ENCODE measurements around the gene CTNNB1.

DNA sequence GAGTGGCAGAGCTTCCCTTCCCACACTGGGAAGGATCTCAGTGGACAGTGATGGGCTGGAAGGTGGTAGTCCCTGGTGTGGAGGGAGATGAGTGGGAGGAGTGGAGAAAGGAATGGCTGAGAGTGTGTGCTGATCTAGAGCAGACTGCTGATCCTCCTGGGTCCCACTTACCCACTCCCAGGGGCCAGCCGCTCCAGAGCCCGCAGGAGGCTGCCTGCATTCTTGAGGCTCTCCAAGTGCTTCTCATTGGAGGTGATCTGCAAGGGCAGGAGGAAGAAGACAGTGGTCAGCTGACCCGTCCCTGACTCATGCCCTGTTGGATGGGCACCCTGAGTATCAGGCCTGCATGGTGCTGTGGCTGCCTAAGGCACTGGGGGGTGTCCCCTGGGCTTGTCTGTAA, 50.0 kb downstream of the CTNNB1 start:
- TF ChIP-seq, protein P1, sequence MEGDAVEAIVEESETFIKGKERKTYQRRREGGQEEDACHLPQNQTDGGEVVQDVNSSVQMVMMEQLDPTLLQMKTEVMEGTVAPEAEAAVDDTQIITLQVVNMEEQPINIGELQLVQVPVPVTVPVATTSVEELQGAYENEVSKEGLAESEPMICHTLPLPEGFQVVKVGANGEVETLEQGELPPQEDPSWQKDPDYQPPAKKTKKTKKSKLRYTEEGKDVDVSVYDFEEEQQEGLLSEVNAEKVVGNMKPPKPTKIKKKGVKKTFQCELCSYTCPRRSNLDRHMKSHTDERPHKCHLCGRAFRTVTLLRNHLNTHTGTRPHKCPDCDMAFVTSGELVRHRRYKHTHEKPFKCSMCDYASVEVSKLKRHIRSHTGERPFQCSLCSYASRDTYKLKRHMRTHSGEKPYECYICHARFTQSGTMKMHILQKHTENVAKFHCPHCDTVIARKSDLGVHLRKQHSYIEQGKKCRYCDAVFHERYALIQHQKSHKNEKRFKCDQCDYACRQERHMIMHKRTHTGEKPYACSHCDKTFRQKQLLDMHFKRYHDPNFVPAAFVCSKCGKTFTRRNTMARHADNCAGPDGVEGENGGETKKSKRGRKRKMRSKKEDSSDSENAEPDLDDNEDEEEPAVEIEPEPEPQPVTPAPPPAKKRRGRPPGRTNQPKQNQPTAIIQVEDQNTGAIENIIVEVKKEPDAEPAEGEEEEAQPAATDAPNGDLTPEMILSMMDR (IDR thresholded peaks at IDR 0.05): no peak
- no peak for TF ChIP-seq POLR2A (IDR thresholded peaks at IDR 0.05)

Data from prostate gland (tissue), 2 donors.